ENCODE results near the gene COL23A1. TPM values are rescaled to one million over a fixed set of nuclear protein-coding genes. Genes with fewer than 3 reads are reported as not detected.

COL23A1 gene
- total and polyA plus RNA-seq, 4 donors, result 0.76 to 4.4 (median 1.3) TPM

DNA sequence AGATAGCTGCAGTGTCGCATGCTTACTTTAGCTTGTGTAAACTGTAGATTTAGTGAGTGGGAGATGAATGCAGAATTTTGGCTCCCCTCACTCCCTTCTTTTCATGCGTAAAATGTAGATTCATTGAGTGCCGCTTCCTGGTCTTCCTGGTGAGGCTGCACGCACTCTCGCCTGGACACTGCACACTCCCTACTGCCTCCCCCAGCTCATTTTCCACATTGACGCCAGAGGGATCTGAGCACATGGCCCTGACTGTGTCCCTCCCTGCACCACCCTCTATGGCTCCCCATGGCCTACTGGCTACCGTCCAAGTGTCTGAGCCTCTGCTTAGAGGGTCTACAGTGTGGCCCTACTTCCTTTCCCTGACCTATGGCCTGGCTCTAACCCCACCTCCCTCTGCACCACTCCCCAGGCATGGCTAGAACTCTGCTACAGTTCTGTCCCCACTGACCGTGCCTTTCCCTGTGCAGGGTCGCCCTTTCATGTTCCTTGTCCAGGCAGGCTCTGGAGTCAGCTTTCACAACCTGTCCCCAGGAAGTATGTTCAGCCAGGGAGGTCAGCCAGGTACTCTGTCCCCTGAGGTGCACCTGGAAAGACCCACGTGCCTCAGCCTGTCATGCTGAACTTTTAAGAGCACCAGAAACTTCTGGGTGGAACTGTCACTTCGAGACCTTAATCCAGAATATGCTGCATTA, 160.6 kb downstream of the COL23A1 start:
- ATAC-seq (ENCODE audit: insufficient read depth, low FRiP score), result no peak
- Histone ChIP-seq H3K9ac (ENCODE audit: insufficient read depth in 1 of 2, low read length in 2 of 2) (no peak overlapping the region), H3K27me3 (ENCODE audit: control insufficient read depth in 3 of 3, insufficient read depth in 3 of 3, low read length in 2 of 3) (no peaks in the 10 kb centered on the region), H3K4me1 (ENCODE audit: control insufficient read depth in 5 of 5, insufficient read depth in 5 of 5, low read length in 5 of 5) (peaks cover 0 to 62% (median 31%) of the 10 kb centered on the region in 5 donors), H3K9me3 (ENCODE audit: control insufficient read depth in 4 of 4, insufficient read depth in 3 of 4, low read length in 3 of 4) (no peaks in the 10 kb centered on the region), H3K36me3 (ENCODE audit: control insufficient read depth in 4 of 4, insufficient read depth in 4 of 4, low read length in 4 of 4) (no peaks in the 10 kb centered on the region), H3K4me3 (no peak overlapping the region), H3K27ac (ENCODE audit: low read depth in 1 of 2, low read length in 1 of 2) (no peak overlapping the region)
- WGBS, 2 donors, result 78 to 84% methylated on average over 11 of the region's 11 CpGs
- no peak for TF ChIP-seq CTCF (IDR thresholded peaks at IDR 0.05; ENCODE audit: control extremely low read depth, extremely low read depth)
- peak; percentile 67 to 89 (median 76) for DNase-seq

DNA sequence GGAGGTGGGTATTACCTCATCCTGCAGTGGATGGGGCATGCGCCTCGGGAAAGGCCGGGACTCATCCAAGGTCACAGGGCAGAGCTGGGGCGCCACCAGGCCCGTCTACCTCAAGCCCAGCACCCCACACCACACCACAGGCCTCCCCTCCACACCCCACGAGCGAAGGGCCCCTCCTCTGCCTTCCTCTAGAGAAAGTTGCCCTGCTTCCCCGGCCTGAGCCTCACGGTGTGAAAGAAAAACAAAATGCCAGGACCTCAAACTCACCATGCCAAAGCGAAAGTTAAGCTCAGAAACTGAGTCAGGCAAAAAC, 161.1 kb downstream of the COL23A1 start:
- peak overlapping the region in 1 of 2 donors; percentile 81 for H3K27ac ChIP-seq (ENCODE audit: low read depth in 1 of 2, low read length in 1 of 2)

DNA sequence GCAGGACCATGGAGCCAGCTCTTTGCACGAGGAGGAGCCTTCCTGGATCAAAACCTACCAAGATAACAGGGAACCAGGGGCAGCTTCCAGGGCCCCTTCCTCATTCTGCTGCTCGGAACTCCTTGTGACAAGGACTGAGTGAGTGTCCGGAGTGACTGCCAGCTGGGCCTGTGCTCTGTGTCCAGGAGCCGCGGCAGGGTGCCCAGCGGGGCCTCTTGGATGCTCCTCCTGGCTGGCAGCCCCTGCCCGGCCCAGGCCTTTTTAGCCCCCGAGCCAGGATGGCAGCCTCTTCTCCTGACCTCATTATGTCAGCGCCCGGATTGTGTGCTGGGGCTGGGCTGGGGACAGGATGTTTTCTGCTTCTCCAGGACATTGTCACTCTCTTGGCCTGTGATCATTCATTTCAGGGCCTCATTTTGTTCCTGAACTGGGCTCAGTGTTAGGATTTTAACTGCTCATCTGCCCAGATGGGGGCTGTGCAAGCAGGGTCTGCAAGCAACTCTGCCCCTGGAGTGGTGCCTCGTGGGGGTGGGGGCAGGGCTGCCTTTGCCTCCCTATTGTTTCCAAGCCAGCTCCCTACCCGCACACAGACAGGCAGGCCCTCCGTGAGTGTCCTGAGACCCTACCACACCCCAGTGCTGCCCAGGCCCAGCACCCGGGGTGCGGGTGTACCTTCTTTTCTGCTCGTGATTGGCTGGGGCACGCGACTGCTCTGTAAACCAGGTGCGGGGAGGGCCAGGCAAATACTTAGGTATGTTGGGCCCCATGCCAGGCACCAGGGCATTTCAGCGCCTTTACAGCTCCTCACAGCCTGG, 161.6 kb downstream of the COL23A1 start:
- peak; percentile 75 to 85 (median 81) for DNase-seq
- TF ChIP-seq CTCF (IDR thresholded peaks at IDR 0.05; ENCODE audit: control extremely low read depth, extremely low read depth), result no peak
- 64 to 72% methylated on average over 20 of the region's 20 CpGs for WGBS, 2 donors
- no peak for ATAC-seq (ENCODE audit: insufficient read depth, low FRiP score)
- H3K4me1 ChIP-seq (ENCODE audit: control insufficient read depth in 5 of 5, insufficient read depth in 5 of 5, low read length in 5 of 5), result peaks cover 0 to 52% (median 24%) of the 10 kb centered on the region in 5 donors
- H3K4me3 ChIP-seq, result no peak overlapping the region
- H3K9ac ChIP-seq (ENCODE audit: insufficient read depth in 1 of 2, low read length in 2 of 2), result peak overlapping the region in 1 of 2 donors; percentile 9
- peak overlapping the region in 1 of 2 donors; percentile 81 for H3K27ac ChIP-seq (ENCODE audit: low read depth in 1 of 2, low read length in 1 of 2)
- no peaks in the 10 kb centered on the region for H3K27me3 ChIP-seq (ENCODE audit: control insufficient read depth in 3 of 3, insufficient read depth in 3 of 3, low read length in 2 of 3)
- H3K36me3 ChIP-seq (ENCODE audit: control insufficient read depth in 4 of 4, insufficient read depth in 4 of 4, low read length in 4 of 4), result no peaks in the 10 kb centered on the region
- no peaks in the 10 kb centered on the region for H3K9me3 ChIP-seq (ENCODE audit: control insufficient read depth in 4 of 4, insufficient read depth in 3 of 4, low read length in 3 of 4)

More for the DNA sequence above, 161.1 kb downstream of the COL23A1 start:
- DNase-seq, result peak in 1 of 3 donors; percentile 29
- H3K4me3 ChIP-seq, result no peak overlapping the region
- no peaks in the 10 kb centered on the region for H3K36me3 ChIP-seq (ENCODE audit: control insufficient read depth in 4 of 4, insufficient read depth in 4 of 4, low read length in 4 of 4)
- H3K27me3 ChIP-seq (ENCODE audit: control insufficient read depth in 3 of 3, insufficient read depth in 3 of 3, low read length in 2 of 3), result no peaks in the 10 kb centered on the region
- WGBS, 2 donors, result 63 to 68% methylated on average over 10 of the region's 10 CpGs
- H3K9ac ChIP-seq (ENCODE audit: insufficient read depth in 1 of 2, low read length in 2 of 2), result peak overlapping the region in 1 of 2 donors; percentile 9
- no peak for ATAC-seq (ENCODE audit: insufficient read depth, low FRiP score)
- H3K4me1 ChIP-seq (ENCODE audit: control insufficient read depth in 5 of 5, insufficient read depth in 5 of 5, low read length in 5 of 5), result peaks cover 0 to 56% (median 28%) of the 10 kb centered on the region in 5 donors
- no peak for TF ChIP-seq CTCF (IDR thresholded peaks at IDR 0.05; ENCODE audit: control extremely low read depth, extremely low read depth)
- H3K9me3 ChIP-seq (ENCODE audit: control insufficient read depth in 4 of 4, insufficient read depth in 3 of 4, low read length in 3 of 4), result no peaks in the 10 kb centered on the region
